ENCODE results near the gene MAP1S. TPM values are rescaled to one million over a fixed set of nuclear protein-coding genes. Genes with fewer than 3 reads are reported as not detected.
A peak's percentile ranks its signal among the peaks of the same experiment; 100 is the strongest.

Gene MAP1S
- total RNA-seq, 4 donors from 2014 or later, result 23.9 to 71.8 (median 48.7) TPM

- H3K4me3 ChIP-seq, result no peak overlapping the region
- H3K27ac ChIP-seq, result peak overlapping the region in 1 of 4 donors; percentile 90
- H3K36me3 ChIP-seq, result no peaks in the 10 kb centered on the region
- no peaks in the 10 kb centered on the region for H3K27me3 ChIP-seq
- no peak for TF ChIP-seq CTCF (IDR thresholded peaks at IDR 0.05)
- no peak for TF ChIP-seq POLR2A (IDR thresholded peaks at IDR 0.05)
- DNase-seq, result no peak
- H3K9me3 ChIP-seq, result no peaks in the 10 kb centered on the region
- H3K4me1 ChIP-seq, result peaks cover 0 to 22% (median 5%) of the 10 kb centered on the region in 4 donors
Observed at GRCh38 chr19:17748884-17749638, 29.8 kb downstream of the MAP1S start.

- no peak for DNase-seq
- Histone ChIP-seq H3K4me3 (no peak overlapping the region), H3K4me1 (peaks cover 0 to 30% (median 5%) of the 10 kb centered on the region in 4 donors), H3K9me3 (no peaks in the 10 kb centered on the region), H3K27ac (peak overlapping the region in 1 of 4 donors; percentile 90), H3K36me3 (no peaks in the 10 kb centered on the region), H3K27me3 (no peaks in the 10 kb centered on the region)
- TF ChIP-seq POLR2A (IDR thresholded peaks at IDR 0.05), result no peak
- TF ChIP-seq CTCF (IDR thresholded peaks at IDR 0.05), result no peak
Observed at GRCh38 chr19:17749912-17750317, 30.6 kb downstream of the MAP1S start.

- H3K27ac ChIP-seq, result peak within 1 kb of the TSS; percentile 61 to 90 (median 78)
- no peaks in the 10 kb centered on the region for H3K36me3 ChIP-seq
- H3K4me3 ChIP-seq, result peak within 1 kb of the TSS; percentile 25 to 47 (median 40)
- peak; percentile 58 to 95 (median 95) for DNase-seq
- H3K9me3 ChIP-seq, result no peaks in the 10 kb centered on the region
- H3K4me1 ChIP-seq, result peaks cover 0 to 41% (median 11%) of the 10 kb centered on the region in 4 donors
- no peak for TF ChIP-seq POLR2A (IDR thresholded peaks at IDR 0.05)
- TF ChIP-seq CTCF (IDR thresholded peaks at IDR 0.05), result no peak
- H3K27me3 ChIP-seq, result no peaks in the 10 kb centered on the region
Observed at GRCh38 chr19:17751103-17751911, 32.0 kb downstream of the MAP1S start, which contains the start of gene FCHO1. TSS of gene FCHO1 (plus strand) at chr19:17751477. CDS start at chr19:17755165, 3,688 bp downstream.

- H3K4me3 ChIP-seq, result peak overlapping the region; percentile 25 to 47 (median 40)
- no peaks in the 10 kb centered on the region for H3K9me3 ChIP-seq
- no peaks in the 10 kb centered on the region for H3K36me3 ChIP-seq
- no peak for TF ChIP-seq CTCF (IDR thresholded peaks at IDR 0.05)
- TF ChIP-seq POLR2A (IDR thresholded peaks at IDR 0.05), result no peak
- DNase-seq, result no peak
- peak overlapping the region; percentile 61 to 90 (median 78) for H3K27ac ChIP-seq
- peaks cover 0 to 41% (median 11%) of the 10 kb centered on the region in 4 donors for H3K4me1 ChIP-seq
- H3K27me3 ChIP-seq, result no peaks in the 10 kb centered on the region
Observed at GRCh38 chr19:17751912-17752273, 32.6 kb downstream of the MAP1S start.

- H3K36me3 ChIP-seq, result no peaks in the 10 kb centered on the region
- DNase-seq, result no peak
- H3K4me3 ChIP-seq, result no peak overlapping the region
- TF ChIP-seq POLR2A (IDR thresholded peaks at IDR 0.05), result no peak
- no peak for TF ChIP-seq CTCF (IDR thresholded peaks at IDR 0.05)
- no peaks in the 10 kb centered on the region for H3K27me3 ChIP-seq
- H3K9me3 ChIP-seq, result no peaks in the 10 kb centered on the region
- H3K4me1 ChIP-seq, result peaks cover 0 to 36% (median 8%) of the 10 kb centered on the region in 4 donors
- H3K27ac ChIP-seq, result peak overlapping the region in 1 of 4 donors; percentile 90
Observed at GRCh38 chr19:17752865-17753639, 33.8 kb downstream of the MAP1S start.

Data from Peyer's patch (tissue), 4 donors.